NAMALWA (cell line): ENCODE data around the gene MASP2.
"Not testable (repeated sequence)": the region's sequence is repeated elsewhere in the genome, so short reads cannot be mapped to it uniquely, and the experiment has no call there.

Experiments used
- DNase-seq: peaks from one replicate; pipeline ENCODE4 v3.0.0-alpha.2; 2015; ENCODE audit warnings: low spot score

MASP2 gene

GRCh38 chr1:11046625-11047365 lies at the start of gene MASP2:
Gene MASP2 (minus strand): TSS chr1:11047239. CDS start chr1:11047207, 32 bp downstream.
- no peak for DNase-seq

GRCh38 chr1:11083784-11084183 lies 36.7 kb upstream of the MASP2 start:
- not testable (repeated sequence) for DNase-seq

DNA sequence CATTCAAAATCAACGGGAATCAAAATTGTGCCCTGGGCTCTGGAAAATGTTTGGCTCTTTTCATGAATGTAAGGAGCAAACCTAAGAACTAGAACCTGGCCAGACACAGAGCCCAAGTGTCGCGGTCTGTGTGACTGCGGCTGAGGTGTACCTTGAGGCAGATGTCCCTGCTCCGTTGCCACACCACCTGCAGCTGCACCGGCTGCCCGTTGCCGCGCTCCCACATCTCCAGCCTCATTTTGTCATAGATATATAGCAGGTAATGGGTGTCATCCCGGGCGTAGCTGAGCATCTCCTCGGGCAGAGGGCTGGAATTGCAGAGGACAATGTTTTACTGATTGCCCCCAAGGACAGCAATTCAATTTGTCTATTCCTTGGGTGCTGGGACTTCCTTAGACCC lies 33.9 kb upstream of the MASP2 start:
- DNase-seq = no peak

DNA sequence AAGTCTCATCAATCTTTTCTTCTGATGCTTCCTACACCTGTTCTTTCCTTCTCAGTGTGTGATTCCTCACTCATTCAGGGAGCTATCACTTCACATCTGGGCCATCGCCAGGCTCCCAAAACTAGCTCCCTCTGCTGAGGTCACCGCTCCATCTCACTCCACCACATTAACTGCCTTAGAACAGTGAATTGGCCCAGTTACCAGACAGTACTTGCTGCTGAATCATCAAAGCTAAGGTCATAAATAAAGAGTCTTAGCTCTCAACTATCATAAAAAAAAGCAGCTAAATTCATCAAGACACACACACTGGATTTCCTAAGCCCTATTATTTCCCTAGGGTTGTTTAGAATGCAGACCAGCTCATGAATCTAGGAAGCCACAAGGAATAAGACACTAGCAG lies 31.6 kb upstream of the MASP2 start:
- no peak for DNase-seq

DNA sequence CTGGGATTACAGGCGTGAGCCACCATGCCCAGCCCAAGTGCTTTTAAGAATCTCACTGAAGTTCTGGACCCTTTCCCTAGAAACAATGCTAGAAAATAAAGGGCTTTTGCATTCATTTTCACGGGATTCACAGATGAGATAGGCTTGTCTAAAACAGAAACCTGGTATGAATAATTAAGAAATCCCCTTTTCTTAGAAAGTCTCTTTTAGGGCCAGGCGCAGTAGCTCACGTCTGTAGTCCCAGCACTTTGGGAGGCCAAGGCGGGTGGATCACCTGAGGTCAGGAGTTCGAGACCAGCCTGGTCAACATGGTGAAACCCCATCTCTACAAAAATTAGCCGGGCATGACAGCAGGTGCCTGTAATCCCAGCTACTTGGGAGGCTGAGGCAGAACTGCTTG lies 26.4 kb upstream of the MASP2 start:
- DNase-seq = not testable (repeated sequence)

DNA sequence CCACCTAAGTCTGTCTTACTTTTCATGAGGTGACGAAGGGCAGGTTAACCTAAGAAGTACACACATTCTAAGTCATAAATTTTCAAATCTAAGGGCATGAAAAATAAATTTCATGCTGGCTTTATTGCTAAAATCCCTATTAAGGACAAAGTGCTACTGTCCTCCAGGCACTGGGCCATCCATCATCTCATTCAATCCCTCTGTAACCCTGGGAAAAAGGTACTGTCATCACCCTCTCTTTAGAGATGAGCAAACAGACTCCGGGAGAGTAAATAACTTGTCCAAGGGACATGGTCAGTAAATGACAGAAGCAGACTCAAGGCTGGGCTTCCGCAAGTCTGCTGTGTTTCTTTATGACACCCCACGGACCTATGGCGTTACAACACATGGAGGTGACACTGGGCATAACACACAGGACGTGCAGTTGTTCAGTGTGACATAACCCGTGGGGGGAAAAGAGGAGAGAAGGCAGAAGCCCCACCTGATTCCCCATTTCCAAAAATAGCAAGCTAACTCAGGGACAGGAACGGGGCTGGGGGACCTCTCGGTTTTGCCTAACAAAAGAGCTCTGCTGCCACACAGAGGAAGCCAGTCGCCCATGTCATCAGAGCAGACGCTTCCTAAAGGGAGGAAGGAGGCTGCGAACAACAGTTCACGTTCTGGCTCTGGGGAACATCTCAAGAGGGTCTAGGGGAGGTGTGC lies 25.3 kb upstream of the MASP2 start:
- DNase-seq = no peak

DNA sequence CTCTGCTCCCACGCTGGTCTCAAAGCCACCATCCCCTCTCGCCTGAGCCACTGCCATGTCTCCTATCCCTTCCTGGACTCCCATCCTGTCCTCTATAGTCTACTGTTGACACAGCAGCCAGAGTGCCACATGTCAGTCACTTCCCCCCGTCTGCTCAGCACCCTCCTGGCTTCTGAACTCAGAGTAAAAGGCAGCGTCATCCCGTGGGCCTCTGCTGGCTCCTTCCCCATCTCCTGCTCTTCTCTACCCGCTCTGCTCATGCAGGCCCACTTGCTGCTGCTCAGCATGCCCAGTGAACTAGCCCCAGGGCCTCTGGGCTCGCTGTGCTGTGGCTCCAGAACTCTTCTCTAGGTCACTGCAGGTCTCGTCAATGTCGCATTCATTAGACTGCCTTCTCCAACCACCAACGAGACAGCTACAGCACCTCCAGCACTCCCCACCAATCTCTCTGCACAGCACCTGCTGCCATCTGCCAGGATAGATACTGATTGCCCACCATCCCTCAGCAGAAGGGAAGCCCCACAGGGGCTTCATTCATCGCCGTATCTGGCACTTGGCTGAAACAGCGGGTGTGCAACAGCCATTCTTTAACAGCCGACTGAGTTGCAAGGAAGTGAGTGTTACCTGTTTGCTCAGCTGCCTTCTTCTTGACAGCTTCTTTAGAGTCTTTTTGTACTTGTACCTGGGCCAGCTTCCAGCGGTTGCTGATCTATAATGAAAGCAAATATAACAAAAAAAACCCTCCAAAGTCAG lies 24.6 kb upstream of the MASP2 start:
- DNase-seq = no peak

GRCh38 chr1:11070876-11071275 lies 23.8 kb upstream of the MASP2 start:
- DNase-seq = no peak

GRCh38 chr1:11068600-11069473 lies 21.8 kb upstream of the MASP2 start:
- DNase-seq = no peak

DNA sequence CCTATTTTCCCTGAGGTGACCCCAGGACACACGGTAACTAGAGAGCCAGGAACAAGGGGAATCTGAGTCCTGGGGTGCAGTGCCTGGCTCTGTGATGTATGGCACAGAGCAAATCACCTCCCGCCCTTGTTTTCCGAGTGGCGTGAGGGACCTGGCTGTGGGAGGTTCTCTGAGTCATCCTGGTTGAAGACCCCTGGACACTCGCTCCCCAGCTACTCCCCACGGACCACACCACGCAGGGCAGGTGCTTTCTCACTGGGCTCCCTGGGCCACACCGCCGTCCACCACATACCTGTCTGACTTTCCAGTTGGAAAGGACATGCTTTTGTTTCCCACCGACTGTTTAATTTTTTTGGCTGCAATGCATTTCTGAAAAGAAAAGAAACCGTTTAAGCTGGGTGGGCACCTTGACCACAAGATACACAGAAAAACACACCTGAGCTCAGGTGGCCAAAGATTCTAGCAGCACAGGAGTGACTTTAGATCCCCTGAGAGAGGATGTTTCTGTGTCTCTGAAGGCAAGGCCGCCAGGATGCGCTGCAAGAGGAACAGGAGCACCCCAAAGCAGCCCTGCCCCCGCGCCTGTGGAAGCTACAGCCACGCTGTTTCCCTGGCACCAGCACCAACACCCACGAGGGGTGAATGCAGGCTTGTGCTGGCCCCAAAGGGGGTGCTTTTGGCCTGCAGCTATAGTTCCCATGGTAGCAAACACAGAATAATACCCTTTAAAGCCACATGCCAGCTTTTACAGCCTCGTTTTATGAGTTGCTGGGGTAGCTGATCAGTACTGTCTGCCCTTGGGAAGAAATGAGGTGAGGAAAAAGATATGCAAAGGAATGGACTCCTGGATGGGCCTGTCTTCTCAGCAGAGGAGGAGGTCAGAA lies 20.9 kb upstream of the MASP2 start:
- DNase-seq = no peak

GRCh38 chr1:11065796-11066195 lies 18.8 kb upstream of the MASP2 start:
- no peak for DNase-seq

DNA sequence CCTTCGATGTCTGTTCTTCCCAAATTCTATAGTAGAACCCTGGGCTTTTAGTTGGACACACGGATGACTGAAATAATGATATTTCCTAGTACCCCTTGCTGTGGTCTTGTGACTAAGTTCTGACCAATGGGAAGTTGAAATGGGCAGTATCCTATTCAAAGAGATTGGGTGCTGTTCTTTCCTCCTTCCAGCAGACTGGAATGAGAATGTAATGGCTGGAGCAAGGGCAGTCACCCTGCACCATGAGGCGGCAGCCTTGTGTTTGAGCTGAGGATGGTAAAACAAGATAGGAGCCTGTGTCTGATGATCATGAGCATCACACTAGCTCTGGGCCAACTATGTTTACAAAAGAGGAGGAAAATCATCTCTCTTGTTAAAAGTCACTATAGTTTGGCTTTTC lies 17.9 kb upstream of the MASP2 start:
- no peak for DNase-seq

DNA sequence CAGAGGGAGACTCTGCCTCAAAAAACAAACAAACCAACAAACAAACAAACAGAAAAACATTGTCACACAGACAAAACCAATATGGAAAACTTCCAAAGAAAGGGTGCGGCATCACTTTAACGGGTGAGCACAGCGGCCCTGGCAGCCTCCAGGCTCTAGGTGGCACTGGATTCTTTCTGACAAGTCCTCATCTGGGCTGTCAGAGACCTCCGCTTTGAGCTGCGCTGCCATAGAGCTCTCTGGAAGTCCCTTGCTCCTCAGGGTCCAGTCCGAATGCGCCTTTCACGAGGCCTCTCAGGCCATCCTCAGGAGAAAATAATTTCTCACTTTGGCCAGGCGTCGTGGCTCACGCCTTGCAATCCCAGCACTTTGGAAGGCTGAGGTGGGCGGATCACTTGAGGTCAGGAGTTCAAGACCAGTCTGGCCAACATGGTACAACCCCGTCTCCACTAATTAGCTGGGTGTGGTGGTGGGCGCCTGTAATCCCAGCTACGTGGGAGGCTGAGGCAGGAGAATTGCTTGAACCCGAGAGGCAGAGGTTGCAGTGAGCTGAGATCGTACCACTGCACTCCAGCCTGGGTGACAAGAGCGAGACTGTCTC lies 17.0 kb upstream of the MASP2 start:
- DNase-seq = peak; percentile 33

- no peak for DNase-seq
These were observed 15.9 kb upstream of the MASP2 start for GRCh38 chr1:11062965-11063401.

- no peak for DNase-seq
These were observed 14.8 kb upstream of the MASP2 start for GRCh38 chr1:11061652-11062365.

DNA sequence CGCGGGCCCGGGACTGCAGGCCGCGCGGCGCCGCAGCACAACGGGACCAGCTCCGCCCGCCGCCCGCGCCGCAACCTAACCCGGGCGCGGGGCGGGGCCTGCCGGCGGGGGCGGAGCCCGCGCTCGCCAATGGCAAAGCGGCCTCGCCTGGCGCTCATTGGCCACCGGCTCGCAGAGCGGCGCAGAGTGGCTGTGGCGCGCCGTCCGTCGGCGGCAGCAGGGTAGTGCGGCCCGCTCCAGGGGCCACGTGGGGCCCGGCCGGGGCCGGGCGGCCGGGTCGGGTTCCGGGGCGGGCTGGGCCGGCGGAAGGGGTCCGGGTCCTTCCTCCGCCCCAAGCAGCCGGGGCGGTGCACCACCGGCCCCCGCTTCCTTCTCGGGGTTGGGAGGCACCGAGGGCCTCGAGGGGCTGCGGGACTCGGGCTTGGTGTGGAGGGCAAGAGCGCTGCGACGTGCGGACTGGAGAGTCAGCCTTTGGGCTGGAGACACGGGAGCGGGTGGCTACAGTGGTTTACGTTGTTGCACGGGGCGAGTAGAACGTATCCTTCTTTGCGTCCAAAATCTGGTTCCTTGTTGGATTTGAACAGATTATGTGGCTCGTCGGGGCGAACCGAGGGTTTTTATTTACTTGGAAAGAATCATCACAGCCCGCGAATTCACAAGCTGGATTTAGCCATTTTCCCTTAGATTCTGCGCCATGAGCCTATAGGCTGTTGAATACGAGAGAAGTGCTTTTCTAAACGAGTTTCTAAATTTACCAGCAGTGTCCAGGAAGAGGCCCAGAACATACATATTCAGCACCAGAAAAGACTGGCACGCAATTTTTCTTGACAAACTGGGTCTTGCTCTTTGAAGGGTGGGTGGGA lies 13.2 kb upstream of the MASP2 start, which contains the start of gene SRM:
SRM (minus strand) TSS at position 51 of the 863 bp plus-strand sequence. CDS start 75 bp downstream, outside the sequence.
- DNase-seq = peak; percentile 97

DNA sequence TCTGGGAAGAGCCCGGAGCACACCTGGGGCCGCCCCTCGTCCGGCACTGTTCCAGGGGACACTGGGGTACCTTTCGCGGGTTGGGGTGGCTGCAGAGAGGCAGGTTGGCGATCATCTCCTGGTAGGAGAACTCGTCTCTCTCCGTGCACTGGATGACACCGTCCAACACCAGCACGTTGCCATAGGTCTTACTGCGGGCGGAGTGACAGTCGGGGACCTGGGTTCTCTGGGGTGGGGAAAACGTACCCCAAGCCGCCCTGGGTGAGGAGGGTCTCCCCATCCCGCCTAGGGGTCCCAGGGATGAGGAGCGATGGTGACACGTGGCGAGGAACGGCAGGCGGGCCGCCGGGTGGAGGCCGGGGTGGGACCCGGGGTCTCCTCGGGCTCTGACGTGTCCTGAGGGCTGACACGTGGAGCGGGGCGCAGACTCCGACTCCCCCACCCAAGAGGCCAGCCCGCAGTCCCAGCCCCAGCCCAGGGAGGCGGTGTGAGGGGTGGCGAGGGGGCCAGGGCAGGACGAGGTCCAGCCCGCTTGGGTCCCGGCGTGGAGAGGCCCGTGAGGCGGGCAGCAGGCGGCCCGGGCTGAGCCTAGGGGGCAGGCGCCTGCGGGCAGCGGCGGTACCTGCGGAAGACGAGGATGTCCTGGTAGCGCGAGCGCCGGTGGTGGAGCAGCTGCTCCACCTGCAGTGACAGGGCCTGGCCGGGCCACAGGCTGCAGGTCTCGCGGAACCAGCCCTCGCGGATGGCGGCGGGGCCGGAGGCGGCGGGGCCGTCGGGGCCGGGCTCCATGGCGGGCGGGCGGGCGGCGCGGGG lies 12.3 kb upstream of the MASP2 start:
- DNase-seq = peak; percentile 57
